Cardiac muscle cell (in vitro differentiated cells and primary cell): ENCODE measurements around the gene BCAS4. TPM values are rescaled to one million over a fixed set of nuclear protein-coding genes. Genes with fewer than 3 reads are reported as not detected.
"Not testable (repeated sequence)": the region's sequence is repeated elsewhere in the genome, so short reads cannot be mapped to it uniquely, and the experiment has no call there.

Experiments used
- DNase-seq, 2 donors: peaks; one replicate each; pipeline versions ENCODE4 v3.0.0 to v3.0.0-alpha.2; 2010 to 2017; ENCODE audit warnings: low read depth in 1 of 2, low spot score in 1 of 2
- H3K27ac ChIP-seq: fragments of 200-600 bp; sonication (generic); 2 replicates; pipeline ENCODE4 v1.5.1; 2016
- H3K27me3 ChIP-seq: fragments of 200-600 bp; sonication (generic); 2 replicates; pipeline ENCODE4 v1.6.0; 2016; ENCODE audit warnings: control low read depth
- H3K36me3 ChIP-seq: fragments of 200-600 bp; sonication (generic); 2 replicates; pipeline ENCODE4 v1.5.1; 2016; ENCODE audit warnings: control low read depth
- H3K4me1 ChIP-seq: fragments of 200-600 bp; sonication (generic); 2 replicates; pipeline ENCODE4 v1.8.1; 2017; ENCODE audit warnings: low read depth, mild to moderate bottlenecking, mixed run types
- H3K4me3 ChIP-seq: fragments of 200-600 bp; sonication (generic); 2 replicates; pipeline ENCODE4 v1.5.1; 2016; ENCODE audit warnings: mild to moderate bottlenecking
- H3K9me3 ChIP-seq: fragments of 200-600 bp; sonication (generic); 2 replicates; pipeline ENCODE4 v1.5.1; 2017; ENCODE audit warnings: low read depth, mild to moderate bottlenecking, control low read depth
- CTCF ChIP-seq: IDR thresholded peaks from 2 replicates; pipeline ENCODE4 v1.5.1; 2012; ENCODE audit warnings: low read depth, mild to moderate bottlenecking, low read length
- polyA plus RNA-seq: library from polyadenylated mRNA; unstranded; fragments of >200 nt; fragmentation: Nextera tagmentation; extraction: Ambion mirVana; gene quantifications from 2 replicates; pipeline ENCODE4 v1.2.1, GENCODE V29; 2016
- total RNA-seq: library from RNA; depleted of rRNA; stranded (reverse); fragments of >200 nt; gene quantifications from 2 replicates; pipeline ENCODE4 v1.2.3, GENCODE V29; 2016

The BCAS4 gene
- total and polyA plus RNA-seq, 2 experiments from 2014 or later: 16.1 to 26.1 TPM

GRCh38 chr20:50759678-50760077, 35.2 kb upstream of the BCAS4 start:
- no peaks in the 10 kb centered on the region for H3K36me3 ChIP-seq
- H3K27ac ChIP-seq: no peak overlapping the region
- no peak for TF ChIP-seq CTCF
- DNase-seq: no peak
- no peaks in the 10 kb centered on the region for H3K9me3 ChIP-seq
- no peak overlapping the region for H3K4me3 ChIP-seq
- no peaks in the 10 kb centered on the region for H3K27me3 ChIP-seq
- peaks cover 7% of the 10 kb centered on the region for H3K4me1 ChIP-seq

GRCh38 chr20:50762045-50762422, 32.8 kb upstream of the BCAS4 start:
- H3K9me3 ChIP-seq: no peaks in the 10 kb centered on the region
- H3K4me3 ChIP-seq: no peak overlapping the region
- no peak for TF ChIP-seq CTCF
- H3K27ac ChIP-seq: peak overlapping the region; percentile 66
- H3K36me3 ChIP-seq: no peaks in the 10 kb centered on the region
- H3K27me3 ChIP-seq: no peaks in the 10 kb centered on the region
- peaks cover 9% of the 10 kb centered on the region for H3K4me1 ChIP-seq
- DNase-seq: peak in 1 of 2 donors; percentile 56

GRCh38 chr20:50762435-50763220, 32.2 kb upstream of the BCAS4 start:
- Histone ChIP-seq H3K9me3 (no peaks in the 10 kb centered on the region), H3K36me3 (no peaks in the 10 kb centered on the region), H3K4me3 (no peak overlapping the region), H3K27ac (no peak overlapping the region), H3K27me3 (no peaks in the 10 kb centered on the region), H3K4me1 (peaks cover 13% of the 10 kb centered on the region)
- no peak for TF ChIP-seq CTCF
- DNase-seq: peak in 1 of 2 donors; percentile 61

DNA sequence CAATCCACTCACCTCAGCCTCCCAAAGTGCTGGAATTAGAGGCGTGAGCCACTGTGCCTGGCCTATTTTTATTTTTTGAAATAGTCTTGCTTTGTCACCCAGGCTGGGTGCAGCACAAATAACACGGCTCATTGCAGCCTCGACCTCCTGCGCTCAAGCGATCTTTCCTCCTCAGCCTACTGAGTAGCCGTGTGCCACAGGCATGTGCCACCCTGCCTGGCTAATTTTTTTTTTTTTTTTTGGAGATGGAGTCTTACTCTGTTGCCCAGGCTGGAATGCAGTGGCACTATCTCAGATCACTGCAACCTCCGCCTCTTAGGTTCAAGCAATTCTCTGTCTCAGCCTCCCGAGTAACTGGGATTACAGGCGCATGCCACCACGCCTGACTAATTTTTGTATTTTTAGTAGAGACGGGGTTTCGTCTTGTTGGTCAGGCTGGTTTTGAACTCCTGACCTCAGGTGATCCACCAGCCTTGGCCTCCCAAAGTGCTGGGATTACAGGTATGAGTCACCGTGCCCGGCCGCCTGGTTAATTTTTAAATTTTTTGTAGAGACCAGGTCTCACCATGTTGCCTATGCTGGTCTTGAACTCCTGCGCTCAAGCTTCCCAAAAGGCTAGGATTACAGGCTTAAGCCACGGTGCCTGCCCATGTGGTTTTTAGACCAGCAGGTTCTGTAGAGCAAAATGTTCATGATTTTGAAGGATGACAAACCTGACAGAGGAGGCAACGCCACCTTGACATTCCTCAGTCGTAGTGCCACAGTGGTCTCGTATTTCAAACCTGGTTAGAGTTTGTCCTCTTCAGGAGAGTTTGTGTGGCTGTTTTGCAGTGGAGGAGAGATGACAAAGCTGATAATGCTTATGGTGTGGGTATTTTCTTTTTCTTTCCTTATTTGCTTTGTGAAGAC, 31.1 kb upstream of the BCAS4 start:
- not testable (repeated sequence) for H3K4me3 ChIP-seq, H3K27ac ChIP-seq, H3K27me3 ChIP-seq, DNase-seq, H3K36me3 ChIP-seq, H3K9me3 ChIP-seq
- peaks cover 13% of the 10 kb centered on the region for H3K4me1 ChIP-seq

DNA sequence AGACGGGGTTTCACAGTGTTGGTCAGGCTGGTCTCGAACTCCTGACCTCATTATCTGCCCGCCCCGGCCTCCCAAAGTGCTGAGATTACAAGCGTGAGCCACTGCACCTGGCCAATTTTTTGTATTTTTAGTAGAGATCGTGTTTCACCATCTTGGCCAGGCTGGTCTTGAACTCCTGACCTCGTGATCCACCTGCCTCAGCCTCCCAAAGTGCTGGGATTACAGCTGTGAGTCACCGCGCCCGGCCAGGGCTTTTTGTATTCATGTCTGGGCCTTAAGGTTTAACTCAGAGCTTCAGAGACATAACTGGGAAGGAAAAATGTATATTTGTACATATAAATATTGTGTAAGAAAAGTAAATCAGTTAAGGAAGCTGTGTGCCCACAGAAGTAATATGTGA, 29.6 kb upstream of the BCAS4 start:
- not testable (repeated sequence) for DNase-seq

GRCh38 chr20:50765674-50766073, 29.2 kb upstream of the BCAS4 start:
- Histone ChIP-seq H3K4me1 (peaks cover 13% of the 10 kb centered on the region), H3K27me3 (no peaks in the 10 kb centered on the region), H3K9me3 (no peaks in the 10 kb centered on the region), H3K36me3 (no peaks in the 10 kb centered on the region), H3K4me3 (no peak overlapping the region), H3K27ac (no peak overlapping the region)
- DNase-seq: no peak
- TF ChIP-seq CTCF: no peak

More for the DNA sequence above, 29.6 kb upstream of the BCAS4 start:
- H3K9me3 ChIP-seq, H3K4me3 ChIP-seq, H3K36me3 ChIP-seq, H3K27me3 ChIP-seq, H3K27ac ChIP-seq: not testable (repeated sequence)
- peaks cover 13% of the 10 kb centered on the region for H3K4me1 ChIP-seq

- not testable (repeated sequence) for H3K9me3 ChIP-seq, H3K4me1 ChIP-seq, H3K4me3 ChIP-seq, H3K36me3 ChIP-seq, H3K27me3 ChIP-seq
- H3K27ac ChIP-seq: peak overlapping the region; percentile 52
- peak; percentile 5 to 85 for DNase-seq
These were observed 27.7 kb upstream of the BCAS4 start for GRCh38 chr20:50766955-50767809.

DNA sequence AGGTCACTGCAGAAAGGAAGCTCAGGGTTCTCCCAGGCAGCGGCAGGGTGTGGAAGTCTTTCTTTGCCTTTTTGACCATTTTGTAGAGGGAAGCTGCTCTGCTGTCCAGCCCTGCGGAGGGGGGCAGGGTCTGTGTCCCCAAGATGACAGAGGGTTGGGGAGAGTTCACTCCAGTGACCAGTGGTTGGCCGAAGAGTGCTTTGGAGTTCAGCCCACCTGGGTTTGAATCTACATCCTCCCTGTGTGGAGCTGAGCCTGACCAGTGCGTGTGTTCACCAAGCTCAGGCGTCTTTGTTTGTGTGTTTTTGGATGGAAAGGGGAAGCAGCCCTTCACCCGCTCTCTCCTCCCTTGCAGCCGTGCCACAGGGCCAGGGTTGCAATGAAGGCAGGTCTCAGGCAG, 25.9 kb upstream of the BCAS4 start:
- not testable (repeated sequence) for H3K4me1 ChIP-seq, H3K27ac ChIP-seq, H3K27me3 ChIP-seq, H3K4me3 ChIP-seq, H3K36me3 ChIP-seq, H3K9me3 ChIP-seq, DNase-seq

GRCh38 chr20:50769551-50770085, 25.2 kb upstream of the BCAS4 start:
- H3K27me3 ChIP-seq, H3K27ac ChIP-seq, DNase-seq, H3K4me1 ChIP-seq, H3K4me3 ChIP-seq, H3K9me3 ChIP-seq, H3K36me3 ChIP-seq: not testable (repeated sequence)
